ENCODE results near the gene CNKSR1.

The CNKSR1 gene

GRCh38 chr1:26188477-26188876, 11.2 kb downstream of the CNKSR1 start:
- ChIA-PET CTCF (interaction anchor here (1.1 to 3.6 kb wide), 2 partner anchors 45 to 133 kb away, joined by 3 to 13 read pairs; partner anchors contain the start of gene CEP85), POLR2A (interaction anchor here (1.0 kb wide), 1 partner anchor 47 kb away, joined by 3 read pairs; no protein-coding TSS in a partner anchor)
- no peak for DNase-seq (ENCODE audit: low read depth, low spot score)
- no peak for TF ChIP-seq CTCF (IDR thresholded peaks at IDR 0.05; ENCODE audit: insufficient read depth, low read length, missing control alignments)
- no peak overlapping the region for H3K4me3 ChIP-seq (ENCODE audit: low read depth, low read length)

DNA sequence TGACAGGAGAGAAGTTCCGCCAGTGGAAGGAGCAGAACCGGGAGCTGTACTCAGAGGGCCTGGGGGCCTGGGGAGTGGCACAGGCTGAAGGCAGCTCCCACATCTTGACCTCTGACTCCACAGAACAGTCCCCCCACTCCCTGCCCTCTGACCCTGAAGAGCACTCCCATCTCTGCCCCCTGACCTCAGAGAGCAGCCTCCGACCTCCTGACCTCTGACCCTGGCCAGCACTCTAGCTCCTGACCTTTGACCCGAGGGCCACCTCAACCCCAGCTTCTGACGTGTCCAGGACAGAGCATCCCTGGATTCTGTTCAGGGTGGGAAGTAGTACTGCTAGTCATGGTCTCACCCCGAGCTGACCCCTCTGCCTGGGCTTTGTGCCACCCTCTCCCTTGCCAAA, 12.0 kb downstream of the CNKSR1 start:
- TF ChIP-seq CTCF (IDR thresholded peaks at IDR 0.05; ENCODE audit: insufficient read depth, low read length, missing control alignments), result no peak
- no peak for DNase-seq (ENCODE audit: low read depth, low spot score)
- H3K4me3 ChIP-seq (ENCODE audit: low read depth, low read length), result no peak overlapping the region
- ChIA-PET POLR2A (interaction anchor here (1.0 kb wide), 1 partner anchor 46 kb away, joined by 3 read pairs; no protein-coding TSS in a partner anchor), CTCF (interaction anchor here (0.8 to 3.6 kb wide), 5 partner anchors 11 to 175 kb away, joined by 3 to 13 read pairs (median 4); partner anchors contain the start of genes C1orf232, CEP85 and ZNF593)

GRCh38 chr1:26189751-26190275, 12.5 kb downstream of the CNKSR1 start:
- no peak for DNase-seq (ENCODE audit: low read depth, low spot score)
- TF ChIP-seq CTCF (IDR thresholded peaks at IDR 0.05; ENCODE audit: insufficient read depth, low read length, missing control alignments), result no peak
- ChIA-PET POLR2A (no interaction called here), CTCF (interaction anchor here (1.0 to 3.6 kb wide), 4 partner anchors 15 to 174 kb away, joined by 3 to 13 read pairs (median 6); partner anchors contain the start of genes C1orf232 and ZNF593)
- H3K4me3 ChIP-seq (ENCODE audit: low read depth, low read length), result no peak overlapping the region

GRCh38 chr1:26190373-26190987, 13.2 kb downstream of the CNKSR1 start, which contains the start of gene CATSPER4:
Gene CATSPER4, plus strand, starts transcription at chr1:26190602. Its CDS starts 26 bp downstream, at chr1:26190628.
- DNase-seq (ENCODE audit: low read depth, low spot score), result no peak
- ChIA-PET POLR2A (no interaction called here), CTCF (interaction anchor here (0.7 to 3.6 kb wide), 5 partner anchors 16 to 174 kb away, joined by 3 to 13 read pairs (median 4); partner anchors contain the start of genes C1orf232 and ZNF593)
- H3K4me3 ChIP-seq (ENCODE audit: low read depth, low read length), result no peak within 1 kb of the TSS
- no peak for TF ChIP-seq CTCF (IDR thresholded peaks at IDR 0.05; ENCODE audit: insufficient read depth, low read length, missing control alignments)

GRCh38 chr1:26191739-26192138, 14.4 kb downstream of the CNKSR1 start:
- CTCF ChIA-PET, result interaction anchor here (0.7 to 3.6 kb wide), 5 partner anchors 9 to 130 kb away, joined by 3 to 13 read pairs (median 5); partner anchors contain the start of genes C1orf232 and ZNF593
- POLR2A ChIA-PET, result no interaction called here

More at GRCh38 chr1:26191739-26192138, 14.4 kb downstream of the CNKSR1 start:
- no peak for TF ChIP-seq CTCF (IDR thresholded peaks at IDR 0.05; ENCODE audit: insufficient read depth, low read length, missing control alignments)
- no peak for DNase-seq (ENCODE audit: low read depth, low spot score)
- no peak overlapping the region for H3K4me3 ChIP-seq (ENCODE audit: low read depth, low read length)
